COR-L47 (cell line): Measurements from ENCODE around the gene MMP3.

Experiments
- DNase-seq: peaks from one replicate; lab custom pipeline; 2025; lab: John Stamatoyannopoulos, UW

The MMP3 gene

GRCh38 chr11:102788334-102788995 lies 54.9 kb downstream of the MMP3 start:
- DNase-seq: no peak
